ENCODE results near the gene PTPN6. TPM values are rescaled to one million over a fixed set of nuclear protein-coding genes. Genes with fewer than 3 reads are reported as not detected.

Gene PTPN6
- total and polyA plus RNA-seq, 9 of the 15 experiments (the other 6 are each of a cell fraction or from before 2014, with no cell fraction given), result 1.5 to 5.1 (median 3.9) TPM

GRCh38 chr12:6961695-6962284 lies 10.6 kb downstream of the PTPN6 start:
- no peaks in the 10 kb centered on the region for H3K9me3 ChIP-seq (replicated peaks; ENCODE audit: control insufficient read depth, insufficient read depth, low read depth, low read length)
- H3K4me1 ChIP-seq (replicated peaks in 1 of 2; ENCODE audit: control insufficient read depth in 2 of 2, insufficient read depth in 2 of 2, low read length in 2 of 2), result peaks cover 44 to 66% of the 10 kb centered on the region in 2 experiments
- under 1% methylated on average over 16 of the region's 16 CpGs for WGBS (ENCODE audit: insufficient coverage, low coverage, missing lambda C conversion rate)
- no peaks in the 10 kb centered on the region for H3K9me1 ChIP-seq (ENCODE audit: control insufficient read depth, insufficient read depth, low read length)
- ChIA-PET POLR2A (interaction anchor here (0.7 to 8.0 kb wide), 15 partner anchors 10 to 407 kb away, joined by 3 to 98 read pairs (median 4); partner anchors contain the start of genes C12orf57, LPCAT3, RNU7-1 and SPSB2), CTCF (ENCODE audit: low intra/inter-chr PET ratio) (interaction anchor here (0.5 to 1.8 kb wide), 3 partner anchors 17 to 93 kb away, joined by 3 to 13 read pairs (median 5); partner anchors contain the start of genes C12orf57 and RNU7-1)
- peaks cover 10% of the 10 kb centered on the region; the same call in 2 of the 3 replicates for H3K79me2 ChIP-seq (ENCODE audit: control insufficient read depth, insufficient read depth, low read length)
- ATAC-seq (peak; percentile 85), FAIRE-seq (peak; percentile 79), DNase-seq (ENCODE audit: extremely low read depth in 1 of 4, low spot score in 3 of 4) (peak; percentile 76 to 90 (median 80))
- H3K4me3 ChIP-seq, result peak overlapping the region; percentile 42
- intact Hi-C loops (cut with micrococcal nuclease), result loop anchor here (10.0 kb wide), 1 partner anchor 223 kb away; the partner anchor contains the start of gene PEX5
- H4K20me1 ChIP-seq (replicated peaks; ENCODE audit: control insufficient read depth, insufficient read depth, low read length), result no peaks in the 10 kb centered on the region
- peaks cover 23% of the 10 kb centered on the region; the same call in 2 of the 3 replicates for H3K36me3 ChIP-seq (ENCODE audit: control insufficient read depth, insufficient read depth, low read length)
- H2AFZ ChIP-seq (ENCODE audit: low read depth, low read length), result peak overlapping the region; percentile 89
- peak overlapping the region; percentile 96 for H3K27ac ChIP-seq (ENCODE audit: extremely low read depth, low read depth, low read length)
- H3K9ac ChIP-seq (ENCODE audit: insufficient read depth in 1 of 2, low read depth in 2 of 2, low read length in 2 of 2), result peak overlapping the region; percentile 92 to 96
- peak overlapping the region; percentile 95 for H3K4me2 ChIP-seq (ENCODE audit: insufficient read depth, low read length)
- no peaks in the 10 kb centered on the region for H3K27me3 ChIP-seq (ENCODE audit: control insufficient read depth in 2 of 2, insufficient read depth in 2 of 2, low read length in 2 of 2)
- no TSS peak for BruUV-seq (replicated peaks)
- in situ Hi-C loops (cut with MboI), result no loop called here
- TF ChIP-seq CHAMP1 (IDR thresholded peaks at IDR 0.05) (no peak), CBX1 (IDR thresholded peaks at IDR 0.05; ENCODE audit: low read depth) (0 out of 2 replicates have a peak, but pooled peaks have one; percentile 71), DDX20 (tag; IDR thresholded peaks at IDR 0.05; ENCODE audit: low read depth) (no peak), POLR2H (tag; IDR thresholded peaks at IDR 0.05; ENCODE audit: low read depth) (peak; percentile 76), HMBOX1 (IDR thresholded peaks at IDR 0.05) (no peak), ZNF253 (CRISPR knock-in tag; conservative IDR thresholded peaks at IDR 0.05) (no peak), PHB2 (IDR thresholded peaks at IDR 0.05; ENCODE audit: low read depth) (no peak), CXXC5 (CRISPR knock-in tag; IDR thresholded peaks at IDR 0.05) (peak; percentile 28), ZNF217 (CRISPR knock-in tag; IDR thresholded peaks at IDR 0.05) (no peak), SAFB2 (IDR thresholded peaks at IDR 0.05; ENCODE audit: borderline replicate concordance, low read depth, low read length, severe bottlenecking) (no peak), JUN (IDR thresholded peaks at IDR 0.05; ENCODE audit: borderline replicate concordance, low read depth, low read length) (peak; percentile 7; the same call in 1 of the 2 replicates), JUN (CRISPR knock-in tag; IDR thresholded peaks at IDR 0.05; ENCODE audit: borderline replicate concordance) (no peak), PTTG1 (tag; IDR thresholded peaks at IDR 0.05; ENCODE audit: low read depth) (no peak), PYGO2 (tag; IDR thresholded peaks at IDR 0.05) (no peak), GATAD2B (IDR thresholded peaks at IDR 0.05; ENCODE audit: borderline replicate concordance) (no peak), FOXO4 (CRISPR knock-in tag; IDR thresholded peaks at IDR 0.05) (no peak)

Data from K562 (cell line).